Ascending aorta (tissue), 2 donors: Measurements from ENCODE around the gene CD247. TPM values are rescaled to one million over a fixed set of nuclear protein-coding genes. Genes with fewer than 3 reads are reported as not detected.

Experiments
- DNase-seq, 2 donors: peaks; one replicate each; pipeline ENCODE4 v3.0.0-alpha.2; 2019; ENCODE audit warnings: low spot score in 2 of 2
- H3K27ac ChIP-seq, 2 donors: fragments of 200-600 bp; sonication (generic); one replicate each; pipeline ENCODE4 v1.5.1; 2016 to 2017; ENCODE audit warnings: mild to moderate bottlenecking in 1 of 2
- H3K27me3 ChIP-seq: fragments of 200-600 bp; sonication (generic); one replicate; pipeline ENCODE4 v1.5.1; 2017
- H3K36me3 ChIP-seq, 2 donors: fragments of 200-600 bp; sonication (generic); one replicate each; pipeline ENCODE4 v1.5.1; 2016
- H3K4me1 ChIP-seq, 2 donors: fragments of 200-600 bp; sonication (generic); one replicate each; pipeline ENCODE4 v1.5.1; 2016 to 2017; ENCODE audit warnings: mild to moderate bottlenecking in 1 of 2
- H3K4me3 ChIP-seq, 2 donors: fragments of 200-600 bp; sonication (generic); one replicate each; pipeline ENCODE4 v1.5.1; 2016 to 2017; ENCODE audit warnings: mild to moderate bottlenecking in 1 of 2
- H3K9me3 ChIP-seq, 2 donors: fragments of 200-600 bp; sonication (generic); one replicate each; pipeline ENCODE4 v1.5.1; 2016
- CTCF ChIP-seq, 3 experiments: fragments of 200-600 bp in 2 of 3; fragments of 450-650 bp in 1 of 3; sonication (generic) in 2 of 3; IDR thresholded peaks; one replicate each; pipeline ENCODE4 v1.5.1; 2016 to 2019; ENCODE audit warnings: antibody characterized with exemption in 3 of 3, mild to moderate bottlenecking in 1 of 3, moderate library complexity in 1 of 3
- intact Hi-C: fragments of 100-400 bp; cut with DNase I; formaldehyde crosslinking; loops from one replicate; pipeline ENCODE4 v1.15.1; 2023
- total RNA-seq: library from RNA; depleted of rRNA; stranded (reverse); fragments of >200 nt; gene quantifications from one replicate; pipeline ENCODE4 v1.1.0, GENCODE V29; 2016

The CD247 gene
- total RNA-seq, 1 donor from 2014 or later = 3.7 TPM

DNA sequence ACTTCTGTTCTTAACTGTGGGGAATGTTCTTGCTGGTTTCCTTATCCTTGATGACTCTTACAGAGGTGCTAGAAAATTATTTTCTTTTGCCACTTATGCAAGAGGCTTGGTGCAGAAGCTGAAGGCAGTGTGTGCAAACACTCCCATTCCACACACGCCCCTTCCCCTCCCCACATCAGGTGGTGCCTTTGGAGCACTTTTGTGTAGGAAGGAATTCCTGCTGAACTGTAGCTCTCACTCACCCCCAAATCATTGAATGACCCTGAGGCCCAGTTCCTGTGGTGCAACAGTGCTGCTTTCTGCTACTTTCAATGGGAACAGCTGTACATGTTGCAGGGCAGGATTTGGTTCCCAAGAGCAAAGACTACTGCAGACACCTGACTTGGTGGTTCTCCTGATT lies 101.8 kb downstream of the CD247 start:
- DNase-seq = no peak
- intact Hi-C loops = no loop called here
- Histone ChIP-seq H3K36me3 (peaks cover 25 to 43% of the 10 kb centered on the region in 2 donors), H3K4me3 (no peak overlapping the region), H3K27ac (no peak overlapping the region), H3K27me3 (no peaks in the 10 kb centered on the region), H3K9me3 (no peaks in the 10 kb centered on the region), H3K4me1 (no peaks in the 10 kb centered on the region)
- TF ChIP-seq CTCF (IDR thresholded peaks at IDR 0.05) = no peak

DNA sequence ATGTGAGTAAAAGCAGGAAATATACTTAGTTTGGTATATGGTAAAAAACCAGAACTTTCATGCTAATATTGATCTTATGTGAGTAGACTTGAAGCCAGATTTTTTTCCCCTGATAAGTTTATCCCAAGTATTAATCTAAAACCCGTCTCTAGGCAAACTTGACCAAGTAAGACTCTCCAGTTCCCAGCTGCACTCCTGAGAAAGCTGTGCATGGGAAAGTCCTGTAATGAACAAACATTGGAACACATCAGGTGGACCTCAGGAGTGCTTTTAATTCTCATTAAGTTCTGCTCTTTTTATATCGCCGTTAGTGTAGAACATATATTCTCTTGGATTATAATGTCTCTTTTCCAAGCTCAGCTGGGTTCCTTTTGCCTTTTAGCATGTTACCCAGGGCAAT lies 105.0 kb downstream of the CD247 start:
- Histone ChIP-seq H3K4me3 (no peak overlapping the region), H3K27ac (no peak overlapping the region), H3K4me1 (no peaks in the 10 kb centered on the region), H3K36me3 (peaks cover 25 to 43% of the 10 kb centered on the region in 2 donors), H3K27me3 (no peaks in the 10 kb centered on the region), H3K9me3 (no peaks in the 10 kb centered on the region)
- no peak for TF ChIP-seq CTCF (IDR thresholded peaks at IDR 0.05)
- no peak for DNase-seq
- intact Hi-C loops = no loop called here

- Histone ChIP-seq H3K4me1 (no peaks in the 10 kb centered on the region), H3K9me3 (no peaks in the 10 kb centered on the region), H3K27me3 (no peaks in the 10 kb centered on the region), H3K4me3 (no peak overlapping the region), H3K36me3 (peaks cover 25 to 46% of the 10 kb centered on the region in 2 donors), H3K27ac (no peak overlapping the region)
- DNase-seq = no peak
- no peak for TF ChIP-seq CTCF (IDR thresholded peaks at IDR 0.05)
- intact Hi-C loops = no loop called here
Measured at GRCh38 chr1:167412920-167413319, 105.4 kb downstream of the CD247 start.

- DNase-seq = no peak
- TF ChIP-seq CTCF (IDR thresholded peaks at IDR 0.05) = no peak
- H3K4me1 ChIP-seq = no peaks in the 10 kb centered on the region
- H3K4me3 ChIP-seq = no peak overlapping the region
- no peak overlapping the region for H3K27ac ChIP-seq
- H3K27me3 ChIP-seq = no peaks in the 10 kb centered on the region
- intact Hi-C loops = no loop called here
- H3K9me3 ChIP-seq = no peaks in the 10 kb centered on the region
- H3K36me3 ChIP-seq = peaks cover 28 to 47% of the 10 kb centered on the region in 2 donors
Measured at GRCh38 chr1:167412072-167412471, 106.3 kb downstream of the CD247 start.

DNA sequence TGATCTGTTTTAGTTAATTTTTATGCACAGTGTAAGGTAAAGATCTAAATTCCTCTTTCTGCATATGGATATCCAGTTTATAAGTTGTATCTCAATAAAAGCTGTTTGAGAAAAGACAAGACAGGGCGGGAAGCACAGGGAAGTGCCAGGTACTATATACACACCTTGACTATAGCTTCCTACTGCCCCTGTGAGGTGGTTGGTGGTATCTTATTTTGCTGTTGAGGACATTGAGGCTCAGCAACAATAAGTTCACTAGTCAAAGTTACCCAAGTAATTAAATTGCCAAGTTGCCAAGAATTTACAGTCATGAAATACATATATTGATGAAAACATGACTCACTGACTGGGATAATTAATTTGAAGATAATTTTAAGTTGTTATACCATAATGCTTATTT lies 109.1 kb downstream of the CD247 start:
- peaks cover 25 to 48% of the 10 kb centered on the region in 2 donors for H3K36me3 ChIP-seq
- intact Hi-C loops = loop anchor here (10.0 kb wide), 2 partner anchors 126 to 134 kb away; no protein-coding TSS in a partner anchor
- H3K27ac ChIP-seq = no peak overlapping the region

More for the DNA sequence above, 109.1 kb downstream of the CD247 start:
- TF ChIP-seq CTCF (IDR thresholded peaks at IDR 0.05) = no peak
- Histone ChIP-seq H3K9me3 (no peaks in the 10 kb centered on the region), H3K4me1 (no peaks in the 10 kb centered on the region), H3K27me3 (no peaks in the 10 kb centered on the region), H3K4me3 (no peak overlapping the region)
- no peak for DNase-seq
